GM19372 (cell line): ENCODE data around the gene NINL.

Source experiments
- ATAC-seq: cut with Tn5 transposase; IDR thresholded peaks from one replicate; pipeline ENCODE4 v1.9.1; 2021; ENCODE audit warnings: mild to moderate bottlenecking, low read depth, moderate library complexity; ENCODE audit not compliant: unreplicated experiment

The NINL gene

DNA sequence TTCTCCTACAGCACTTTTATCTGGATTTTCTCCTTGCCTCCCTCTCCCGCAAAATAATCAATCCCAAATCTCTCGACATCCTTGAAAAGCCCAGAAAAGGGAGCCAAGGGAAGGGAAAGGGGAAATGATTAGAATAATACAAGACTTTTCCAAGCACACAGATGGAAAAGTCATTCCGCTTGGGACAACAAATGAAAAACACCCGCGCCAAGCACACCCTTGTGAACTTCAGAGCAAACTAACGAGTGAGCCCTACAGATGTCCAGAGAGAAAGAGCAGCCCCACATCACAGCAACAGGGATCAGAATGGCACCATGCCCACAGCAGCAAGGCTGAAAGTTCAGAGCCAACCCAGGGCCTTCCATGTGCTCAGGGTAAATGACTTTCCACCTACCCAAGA lies 49.6 kb downstream of the NINL start:
- no peak for ATAC-seq

DNA sequence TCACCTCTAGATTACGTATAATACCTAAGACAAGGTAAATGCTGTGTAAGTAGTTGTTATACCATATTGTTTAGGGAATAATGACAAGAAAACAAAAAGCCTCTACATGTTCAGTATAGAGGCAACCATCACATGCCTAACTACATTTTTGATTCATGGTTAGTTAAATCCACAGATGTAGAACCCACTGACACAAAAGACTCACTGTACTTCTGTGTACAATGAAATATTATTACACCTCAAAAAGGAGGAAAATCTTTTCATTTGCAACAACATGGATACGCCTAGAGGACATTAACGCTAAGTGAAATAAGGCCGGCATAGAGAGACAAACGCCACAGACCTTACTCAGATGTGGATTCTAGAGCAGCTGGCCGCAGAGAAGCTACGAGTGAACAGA lies 50.5 kb downstream of the NINL start:
- no peak for ATAC-seq

GRCh38 chr20:25533920-25534700 lies 51.2 kb downstream of the NINL start:
- ATAC-seq, result no peak

- ATAC-seq, result no peak
Measured at GRCh38 chr20:25532971-25533391, 52.4 kb downstream of the NINL start.

GRCh38 chr20:25532015-25532751 lies 53.1 kb downstream of the NINL start:
- ATAC-seq, result no peak

DNA sequence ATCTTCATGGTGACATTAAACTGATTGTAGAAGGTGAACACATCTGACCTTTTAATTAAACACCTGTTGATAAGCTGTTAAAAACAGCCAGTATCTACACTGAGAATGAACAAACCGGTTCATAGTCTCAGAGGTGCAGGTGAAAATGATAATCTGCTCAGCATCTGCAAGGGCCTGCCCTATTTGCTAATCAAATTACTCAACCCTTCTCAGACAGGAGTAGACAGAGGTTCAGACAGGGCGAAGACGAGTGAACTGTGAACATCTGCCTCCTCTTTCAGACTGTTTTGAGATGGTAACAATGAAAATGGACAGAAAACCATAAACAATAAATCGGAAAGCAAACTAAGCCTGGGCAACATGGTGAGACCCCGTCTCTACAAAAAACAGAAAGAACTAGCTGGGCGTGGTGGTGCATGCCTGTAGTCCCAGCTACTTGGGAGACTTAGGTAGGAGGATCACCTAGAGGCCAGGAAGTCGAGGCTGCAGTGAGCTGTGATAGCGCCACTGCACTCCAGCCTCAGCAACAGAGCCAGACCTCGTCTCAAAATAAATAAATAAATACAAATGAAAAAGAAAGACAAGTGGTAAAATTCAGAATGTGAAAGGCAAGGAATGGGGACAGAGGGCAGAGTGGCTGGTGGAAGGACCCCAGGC lies 55.9 kb downstream of the NINL start:
- no peak for ATAC-seq

DNA sequence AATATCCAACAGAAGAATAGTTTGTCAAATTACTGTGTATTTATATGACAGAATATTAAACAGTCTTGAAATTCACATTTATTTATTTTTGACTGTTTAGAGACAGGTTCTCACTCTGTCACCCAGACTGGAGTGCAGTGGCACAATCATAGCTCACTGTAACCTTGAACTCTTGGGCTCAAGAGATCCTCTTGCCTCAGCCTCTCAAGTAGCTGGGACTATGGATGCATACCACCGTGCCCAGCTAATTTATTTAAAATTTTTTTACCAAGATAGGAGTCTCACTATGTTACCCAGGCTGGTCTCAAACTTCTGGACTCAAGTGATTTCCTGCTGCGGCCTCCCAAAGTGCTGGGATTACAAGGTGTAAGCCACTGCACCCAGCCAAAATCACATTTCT lies 57.4 kb downstream of the NINL start:
- no peak for ATAC-seq

- ATAC-seq, result no peak
Measured at GRCh38 chr20:25526446-25526845, 58.9 kb downstream of the NINL start.

DNA sequence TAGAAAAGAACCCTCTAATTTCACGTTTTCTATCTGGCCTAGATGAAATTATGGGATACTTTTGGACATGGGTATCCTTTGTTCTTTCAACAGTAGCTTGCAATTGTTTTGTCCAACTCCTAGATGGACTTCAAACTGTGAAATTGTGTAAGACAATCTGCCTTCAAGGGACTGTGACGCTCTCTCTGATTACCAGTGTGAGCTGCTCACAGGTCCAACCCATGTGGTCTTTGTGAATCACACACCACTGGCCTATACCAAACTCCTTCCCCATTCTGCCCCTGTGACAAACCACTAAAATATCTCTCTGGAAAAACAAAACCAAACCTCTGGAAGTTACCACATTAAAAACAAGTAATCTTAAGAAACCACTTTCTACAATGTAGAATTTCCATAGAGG lies 59.5 kb downstream of the NINL start:
- no peak for ATAC-seq

DNA sequence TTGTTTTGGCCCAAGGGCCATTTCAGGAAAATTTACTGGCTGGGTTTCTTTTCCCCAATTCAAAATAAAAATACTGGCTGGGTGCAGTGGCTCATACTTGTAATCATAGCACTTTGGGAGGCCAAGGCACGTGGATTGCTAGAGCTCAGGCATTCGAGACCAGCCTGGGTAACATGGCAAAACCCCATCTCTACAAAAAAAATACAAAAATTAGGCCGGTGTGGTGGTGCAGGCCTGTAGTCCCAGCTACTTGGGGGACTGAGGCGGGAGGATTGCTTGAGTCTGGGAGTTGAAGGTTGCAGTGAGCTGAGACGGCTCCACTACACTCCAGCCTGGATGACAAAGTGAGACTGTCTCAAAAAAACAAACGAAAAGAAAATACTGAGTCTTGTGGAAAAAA lies 60.0 kb downstream of the NINL start:
- no peak for ATAC-seq

DNA sequence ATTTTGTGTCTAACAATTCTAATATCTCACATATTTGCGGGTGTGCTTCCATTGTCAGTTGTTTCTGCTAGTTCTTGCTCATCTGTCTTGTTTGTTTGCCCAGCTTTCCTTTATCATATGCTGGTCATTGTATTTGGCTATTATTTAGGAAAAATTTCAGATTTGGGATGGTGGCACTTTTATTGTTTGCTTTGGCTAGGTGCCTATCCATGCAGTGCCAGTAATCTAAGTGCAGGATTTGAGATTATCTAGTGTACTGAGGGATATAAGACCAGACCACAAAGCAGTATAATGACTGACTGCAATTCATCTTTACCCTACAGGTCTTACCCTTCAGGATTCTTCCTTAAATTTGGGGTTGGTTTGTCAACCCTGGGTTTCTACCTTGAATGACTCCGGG lies 63.9 kb downstream of the NINL start:
- no peak for ATAC-seq

- ATAC-seq, result no peak
Measured at GRCh38 chr20:25517124-25517523, 68.2 kb downstream of the NINL start.

GRCh38 chr20:25514747-25515340 lies 70.5 kb downstream of the NINL start:
- ATAC-seq, result no peak

DNA sequence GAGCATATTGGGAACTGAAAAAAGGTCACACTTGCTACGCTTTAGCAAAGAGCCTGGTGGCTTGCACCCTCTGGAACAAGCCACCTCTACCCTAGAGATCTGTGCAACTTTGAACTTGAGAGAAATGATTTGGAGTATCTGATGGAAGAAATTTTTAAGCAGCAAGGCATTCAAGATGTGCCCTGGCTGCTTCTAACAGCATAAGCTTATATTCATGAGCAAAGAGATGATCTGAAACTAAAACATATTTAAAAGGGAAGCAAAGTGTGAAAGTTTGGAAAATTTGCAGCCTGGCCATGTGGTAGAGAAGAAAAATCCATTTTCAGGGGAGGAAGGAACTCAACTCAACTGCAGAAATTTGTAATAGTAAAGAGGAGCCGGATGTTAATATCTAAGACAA lies 71.1 kb downstream of the NINL start:
- no peak for ATAC-seq

GRCh38 chr20:25512709-25513108 lies 72.6 kb downstream of the NINL start:
- no peak for ATAC-seq

DNA sequence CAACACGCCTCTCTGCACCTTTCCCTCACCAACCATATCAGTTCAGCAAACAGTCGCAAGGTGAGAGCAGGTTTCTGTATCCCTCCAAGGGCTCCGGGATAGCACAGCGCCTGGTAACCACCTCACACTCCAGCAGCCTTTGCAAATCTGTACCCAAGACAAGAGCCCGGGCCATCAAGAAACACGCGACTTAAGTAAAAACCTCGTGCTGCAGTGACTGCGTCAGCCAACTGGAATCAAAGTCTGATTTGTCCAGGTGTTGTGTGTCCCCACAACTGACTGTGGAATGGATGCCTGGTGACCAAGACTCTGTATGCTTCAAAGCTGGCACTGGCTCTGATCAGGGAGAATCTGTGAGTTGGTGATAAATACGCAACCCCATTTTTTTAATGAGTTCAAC lies 74.1 kb downstream of the NINL start:
- no peak for ATAC-seq

GRCh38 chr20:25510721-25511120 lies 74.6 kb downstream of the NINL start:
- ATAC-seq, result no peak

DNA sequence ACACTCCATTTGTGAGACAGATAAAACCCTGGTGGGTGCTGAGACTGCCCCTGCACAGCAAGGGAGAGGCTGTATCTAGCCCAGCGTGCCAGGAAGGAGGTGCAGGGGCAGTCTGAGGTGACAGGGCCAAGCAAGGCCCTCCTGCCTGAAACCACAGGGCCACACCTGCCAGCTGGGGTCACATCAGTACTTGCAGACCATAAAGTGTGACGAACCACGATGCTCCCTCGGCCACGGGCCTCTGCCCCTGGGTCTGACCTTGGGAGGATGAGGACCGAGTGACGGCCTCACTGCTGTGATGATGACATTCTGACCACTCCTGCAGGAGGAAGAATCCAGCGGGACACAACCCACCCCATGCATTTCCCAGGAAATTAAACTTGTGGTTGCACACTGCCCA lies 75.1 kb downstream of the NINL start:
- ATAC-seq, result no peak

- ATAC-seq, result no peak
Measured at GRCh38 chr20:25509084-25509483, 76.2 kb downstream of the NINL start.

- ATAC-seq, result no peak
Measured at GRCh38 chr20:25508083-25508770, 77.1 kb downstream of the NINL start.
